NOMO-1 (cell line): ENCODE data around the gene CAPRIN2.

Experiments
- DNase-seq, 2 experiments: peaks; one replicate each; lab custom pipeline; 2025; ENCODE audit not compliant: unreplicated experiment in 2 of 2; lab: John Stamatoyannopoulos, UW

Gene CAPRIN2

GRCh38 chr12:30769802-30770201 is 15.1 kb upstream of the CAPRIN2 start:
- no peak for DNase-seq

GRCh38 chr12:30764251-30764650 is 9.5 kb upstream of the CAPRIN2 start:
- no peak for DNase-seq

GRCh38 chr12:30763053-30763452 is 8.3 kb upstream of the CAPRIN2 start:
- DNase-seq, result no peak

- DNase-seq, result no peak
Observed at GRCh38 chr12:30761730-30762129, 7.0 kb upstream of the CAPRIN2 start.

- DNase-seq, result no peak
Observed at GRCh38 chr12:30757316-30757715, 2.6 kb upstream of the CAPRIN2 start.

- DNase-seq, result no peak
Observed at GRCh38 chr12:30756074-30756473, 1.3 kb upstream of the CAPRIN2 start.

DNA sequence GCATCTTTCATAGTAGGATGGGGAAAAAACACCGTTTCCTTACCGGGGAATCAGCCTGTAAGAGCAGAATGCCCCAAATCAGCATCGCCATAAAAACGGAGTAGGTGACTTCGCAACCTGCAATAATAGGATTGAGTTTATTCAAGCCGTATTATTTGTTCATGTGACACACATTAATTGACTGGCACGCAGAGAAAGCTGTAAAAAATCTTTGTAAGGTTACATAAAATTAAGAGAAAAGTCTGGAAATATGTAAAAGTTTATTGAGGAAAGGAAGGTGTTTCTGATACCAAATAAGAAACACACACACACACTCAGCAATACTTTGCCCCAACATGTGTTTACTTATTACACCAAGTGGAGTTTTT is 628 bp upstream of the CAPRIN2 start:
- no peak for DNase-seq

DNA sequence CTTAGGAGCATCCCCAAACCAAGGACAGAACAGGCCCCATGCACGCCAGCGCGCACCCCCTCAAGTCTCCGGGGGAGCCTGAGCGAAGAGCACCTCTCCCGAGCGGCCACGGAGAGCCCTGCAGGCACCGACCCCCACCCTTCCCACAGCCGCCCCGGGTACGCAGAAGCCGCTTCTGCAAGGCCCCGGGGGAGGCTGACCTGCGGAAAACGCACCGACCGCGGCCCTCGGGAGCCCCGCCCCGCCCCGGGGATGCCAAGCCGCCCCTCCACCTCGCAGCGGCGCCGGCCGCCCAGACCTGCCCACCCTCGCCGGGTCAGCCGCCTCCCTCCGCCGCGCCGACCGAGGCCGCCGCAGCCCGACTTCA is 385 bp downstream of the CAPRIN2 start:
- no peak for DNase-seq

DNA sequence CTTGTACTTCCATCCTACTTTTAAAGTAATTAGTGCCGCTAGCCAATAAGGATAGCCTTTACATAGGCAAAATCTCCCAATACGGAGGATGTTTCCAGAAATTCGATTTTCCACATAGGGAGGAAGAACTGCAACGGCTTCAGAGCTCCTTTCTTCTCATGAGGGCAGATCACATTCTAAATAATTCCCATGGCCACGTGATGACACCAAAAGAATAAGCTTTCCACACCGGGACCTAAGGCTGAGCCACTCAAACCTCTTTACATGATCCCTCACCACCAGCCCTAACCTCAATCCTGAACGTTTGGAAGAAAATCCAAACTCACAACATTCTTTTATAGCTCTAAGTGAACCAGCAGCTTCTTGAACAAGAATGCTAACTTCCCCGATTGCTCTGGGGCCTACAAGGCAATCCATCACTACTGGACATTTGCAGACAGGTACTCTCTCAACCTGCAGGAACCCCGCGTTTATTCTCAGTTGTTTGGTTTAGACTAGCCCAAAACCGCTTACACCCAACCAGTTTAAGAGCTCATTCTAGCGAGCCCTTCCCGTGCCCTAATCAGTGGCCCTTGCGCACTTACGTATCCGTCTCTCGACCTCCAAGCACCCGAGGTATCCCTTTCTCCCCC is 884 bp downstream of the CAPRIN2 start:
- no peak for DNase-seq

DNA sequence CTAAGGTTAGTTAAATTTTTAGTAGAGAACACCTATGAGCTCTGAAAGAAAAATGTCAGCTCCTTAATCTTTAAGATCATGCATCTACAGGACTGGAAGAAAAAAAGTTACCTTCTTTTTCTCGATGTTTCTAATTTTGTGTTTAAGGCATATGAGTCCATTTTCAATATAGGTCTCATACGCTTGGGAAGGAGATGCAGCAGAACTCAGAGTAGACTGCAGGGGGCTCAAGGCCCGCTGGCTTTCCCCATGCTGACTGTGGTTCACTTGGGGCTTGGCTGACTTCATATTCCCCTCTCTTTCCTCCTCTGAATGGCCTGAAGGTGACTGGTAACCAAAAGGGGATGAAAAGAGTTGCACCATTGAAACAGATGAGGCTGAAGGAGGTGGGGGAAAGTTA is 1.5 kb downstream of the CAPRIN2 start:
- no peak for DNase-seq

DNA sequence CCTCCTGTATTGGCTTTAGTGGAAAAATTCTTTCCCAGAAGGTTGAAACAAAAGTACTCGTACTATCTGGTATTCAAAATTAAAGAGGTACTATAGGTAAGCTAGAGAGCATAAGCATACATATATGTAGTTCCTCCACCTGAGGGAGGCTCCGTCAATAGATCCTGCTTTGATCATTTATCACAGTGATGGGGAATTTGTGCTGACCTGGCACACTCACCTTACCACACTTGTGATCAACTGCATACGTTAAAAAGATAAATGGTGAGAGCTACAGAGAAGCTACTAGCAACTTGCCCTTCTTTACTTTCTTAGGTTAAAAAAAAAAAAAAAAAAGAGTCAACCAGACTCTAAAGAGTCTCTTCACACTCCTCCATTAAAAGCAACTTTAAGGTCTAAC is 2.5 kb downstream of the CAPRIN2 start:
- DNase-seq, result no peak

DNA sequence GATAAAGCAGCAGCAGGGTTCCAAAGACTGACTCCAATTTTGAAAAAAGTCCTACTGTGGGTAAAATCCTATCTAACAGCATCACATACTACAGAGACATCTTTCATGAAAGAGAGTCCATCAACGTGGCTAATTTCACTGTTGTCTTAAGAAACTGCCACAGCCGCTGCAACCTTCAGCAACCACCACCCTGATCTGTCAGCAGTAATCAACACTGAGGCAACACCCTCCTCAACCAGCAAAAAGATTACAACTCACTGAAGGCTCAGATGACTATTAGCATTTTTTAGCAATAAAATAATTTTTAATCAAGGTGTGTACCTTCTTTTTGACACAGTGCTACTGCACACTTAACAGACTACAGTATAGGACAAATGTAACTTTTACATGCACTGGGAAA is 6.6 kb downstream of the CAPRIN2 start:
- DNase-seq, result no peak

GRCh38 chr12:30746190-30746589 is 8.6 kb downstream of the CAPRIN2 start:
- no peak for DNase-seq

- no peak for DNase-seq
Observed at GRCh38 chr12:30744321-30744720, 10.4 kb downstream of the CAPRIN2 start.

DNA sequence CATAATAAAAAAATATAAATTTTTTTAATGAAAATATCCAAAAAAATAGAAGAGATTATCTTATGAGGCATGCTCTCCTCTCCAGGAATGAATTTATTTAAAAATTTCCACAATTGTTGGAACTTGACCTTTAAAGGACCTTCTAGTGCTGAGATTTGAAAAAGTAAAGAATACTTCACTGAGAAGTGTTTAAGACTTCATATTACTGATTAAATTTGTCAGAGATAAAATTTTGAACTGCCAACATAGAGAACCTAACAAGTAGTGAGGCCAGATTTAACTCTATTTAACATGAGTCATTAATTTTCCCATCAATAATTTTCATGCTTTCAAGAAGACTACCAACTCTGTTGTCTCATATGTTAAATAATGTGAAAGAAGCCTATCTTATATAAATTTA is 14.5 kb downstream of the CAPRIN2 start:
- DNase-seq, result no peak

DNA sequence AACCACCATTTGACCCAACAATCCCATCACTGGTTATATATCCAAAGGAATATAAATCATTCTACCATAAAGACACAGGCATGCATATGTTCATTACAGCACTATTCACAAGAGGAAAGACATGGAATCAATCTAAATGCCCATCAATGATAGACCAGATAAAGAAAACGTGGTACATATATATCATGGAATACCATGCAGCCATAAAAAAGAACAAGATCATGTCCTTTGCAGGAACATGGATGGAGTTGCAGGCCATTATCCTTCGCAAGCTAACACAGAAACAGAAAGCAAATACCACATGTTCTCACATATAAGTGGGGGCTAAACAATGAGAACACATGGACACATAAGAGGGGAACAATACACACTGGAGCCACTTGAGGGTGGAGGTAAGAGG is 15.7 kb downstream of the CAPRIN2 start:
- no peak for DNase-seq

DNA sequence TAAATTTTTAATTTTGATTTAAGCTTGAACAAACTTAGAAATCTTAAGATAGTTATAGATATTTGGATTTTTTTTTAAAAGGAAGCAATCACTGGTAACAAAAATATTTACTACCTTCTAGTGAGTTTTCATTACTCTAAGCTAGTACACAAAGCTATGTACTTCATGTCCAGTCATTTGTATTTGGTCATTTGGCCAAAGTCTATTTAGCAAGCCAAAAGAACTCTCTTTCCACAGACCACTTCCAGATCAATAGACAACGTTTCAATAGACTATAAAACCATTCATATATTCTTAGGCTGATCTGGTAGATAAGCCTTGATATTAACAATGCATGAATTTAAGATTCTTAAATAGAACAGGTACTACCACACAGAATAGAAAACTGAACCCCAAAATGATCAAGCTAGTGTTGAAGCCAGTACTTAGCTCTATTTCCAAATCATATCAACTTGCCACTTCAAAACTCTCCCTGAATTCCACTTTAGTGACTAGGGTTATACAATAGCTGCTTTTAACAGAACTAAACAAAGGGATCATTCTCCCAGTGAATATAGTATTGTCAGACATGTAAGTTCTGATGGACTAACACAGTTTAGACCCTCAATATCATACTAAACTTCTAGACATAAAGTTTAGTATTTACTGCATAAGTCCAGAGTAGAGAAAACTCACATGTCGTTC is 21.7 kb downstream of the CAPRIN2 start:
- DNase-seq, result no peak

DNA sequence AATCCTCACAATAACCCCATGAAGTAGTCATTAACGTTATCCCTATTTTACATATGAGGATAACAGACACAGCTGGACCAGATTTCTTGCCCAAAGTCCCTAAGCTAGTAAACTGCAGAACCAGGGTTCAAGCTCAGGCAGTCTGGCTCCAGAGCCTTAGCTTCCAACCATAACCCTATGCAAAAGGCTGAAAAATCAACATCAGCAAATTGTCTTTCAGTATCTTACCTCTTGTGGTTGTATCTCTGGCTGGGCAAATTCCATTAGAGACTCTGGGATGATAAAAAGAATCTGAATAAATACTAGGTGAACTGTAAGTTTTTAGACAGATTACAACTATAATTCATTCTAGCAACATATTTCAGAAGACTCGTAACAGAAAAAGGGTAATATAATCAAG is 24.7 kb downstream of the CAPRIN2 start:
- no peak for DNase-seq

DNA sequence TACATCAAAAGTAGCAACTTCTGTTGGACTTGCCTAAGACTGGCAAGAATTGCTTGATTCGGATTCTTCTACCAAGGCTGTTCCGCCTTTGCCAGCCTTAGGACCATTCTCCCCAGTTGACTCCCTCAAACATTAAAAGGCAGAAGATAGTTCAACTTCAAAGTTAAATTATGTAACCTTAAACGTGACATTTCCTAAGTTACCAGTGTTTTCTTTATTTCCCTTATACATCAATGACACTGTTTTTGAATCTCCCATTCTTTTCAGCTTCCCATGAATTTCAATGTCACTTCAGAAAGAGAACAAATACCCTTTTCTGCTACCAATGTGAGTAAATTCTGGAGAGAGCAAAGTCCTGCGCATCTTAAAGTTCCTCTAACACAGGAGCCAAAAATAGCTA is 25.2 kb downstream of the CAPRIN2 start:
- DNase-seq, result no peak

DNA sequence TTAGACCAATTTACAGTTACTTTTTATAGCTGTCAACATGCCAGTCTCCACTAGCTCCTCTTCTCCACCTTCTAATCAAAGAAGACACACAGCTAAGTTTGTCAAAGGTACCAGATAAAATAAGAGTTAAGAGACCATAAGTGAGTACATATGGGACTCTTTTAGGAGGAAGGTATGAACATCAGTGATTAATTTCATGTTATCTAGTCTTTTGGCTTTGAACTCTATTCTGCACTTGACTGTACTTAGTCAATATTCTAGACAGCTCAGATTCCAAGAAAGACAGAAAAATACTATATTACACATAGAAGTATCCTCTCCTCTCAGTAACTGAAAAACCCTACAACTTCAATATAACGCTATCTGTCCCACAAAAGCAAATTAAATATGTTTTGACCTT is 28.1 kb downstream of the CAPRIN2 start:
- no peak for DNase-seq

GRCh38 chr12:30725739-30726138 is 29.0 kb downstream of the CAPRIN2 start:
- no peak for DNase-seq

GRCh38 chr12:30719060-30719459 is 35.7 kb downstream of the CAPRIN2 start:
- DNase-seq, result no peak
